ENCODE measurements around the gene EIF3F. TPM values are rescaled to one million over a fixed set of nuclear protein-coding genes. Genes with fewer than 3 reads are reported as not detected.

The EIF3F gene
- total RNA-seq, 1 donor from 2014 or later: 515 TPM

- TF ChIP-seq CTCF (IDR thresholded peaks at IDR 0.05; ENCODE audit: unreplicated experiment): no peak
- Mint-ChIP-seq H3K27me3 (ENCODE audit: unreplicated experiment) (peaks cover 17% of the 10 kb centered on the region), H3K27ac (ENCODE audit: unreplicated experiment) (no peak overlapping the region), H3K4me1 (ENCODE audit: unreplicated experiment) (peaks cover 8% of the 10 kb centered on the region), H3K36me3 (ENCODE audit: low read depth, unreplicated experiment) (peaks cover 5% of the 10 kb centered on the region), H3K9me3 (ENCODE audit: unreplicated experiment) (no peaks in the 10 kb centered on the region), H3K4me3 (ENCODE audit: unreplicated experiment) (no peak overlapping the region)
- DNase-seq (ENCODE audit: low spot score): no peak
Observed at GRCh38 chr11:8015753-8016239, 28.7 kb downstream of the EIF3F start.

GRCh38 chr11:8016440-8016839 lies 29.3 kb downstream of the EIF3F start:
- Mint-ChIP-seq H3K36me3 (ENCODE audit: low read depth, unreplicated experiment) (peaks cover 5% of the 10 kb centered on the region), H3K27me3 (ENCODE audit: unreplicated experiment) (peaks cover 17% of the 10 kb centered on the region), H3K4me1 (ENCODE audit: unreplicated experiment) (peaks cover 8% of the 10 kb centered on the region), H3K27ac (ENCODE audit: unreplicated experiment) (no peak overlapping the region), H3K9me3 (ENCODE audit: unreplicated experiment) (no peaks in the 10 kb centered on the region), H3K4me3 (ENCODE audit: unreplicated experiment) (no peak overlapping the region)
- no peak for DNase-seq (ENCODE audit: low spot score)
- TF ChIP-seq CTCF (IDR thresholded peaks at IDR 0.05; ENCODE audit: unreplicated experiment): no peak

GRCh38 chr11:8017071-8017470 lies 29.9 kb downstream of the EIF3F start:
- Mint-ChIP-seq H3K27ac (ENCODE audit: unreplicated experiment) (peak overlapping the region; percentile 57), H3K36me3 (ENCODE audit: low read depth, unreplicated experiment) (peaks cover 5% of the 10 kb centered on the region), H3K27me3 (ENCODE audit: unreplicated experiment) (peaks cover 17% of the 10 kb centered on the region), H3K4me1 (ENCODE audit: unreplicated experiment) (peaks cover 8% of the 10 kb centered on the region), H3K9me3 (ENCODE audit: unreplicated experiment) (no peaks in the 10 kb centered on the region), H3K4me3 (ENCODE audit: unreplicated experiment) (no peak overlapping the region)
- no peak for DNase-seq (ENCODE audit: low spot score)
- TF ChIP-seq CTCF (IDR thresholded peaks at IDR 0.05; ENCODE audit: unreplicated experiment): no peak

- TF ChIP-seq CTCF (IDR thresholded peaks at IDR 0.05; ENCODE audit: unreplicated experiment): no peak
- H3K27me3 Mint-ChIP-seq (ENCODE audit: unreplicated experiment): peaks cover 15% of the 10 kb centered on the region
- no peaks in the 10 kb centered on the region for H3K9me3 Mint-ChIP-seq (ENCODE audit: unreplicated experiment)
- DNase-seq (ENCODE audit: low spot score): peak; percentile 3
- peak overlapping the region; percentile 77 for H3K27ac Mint-ChIP-seq (ENCODE audit: unreplicated experiment)
- peaks cover 8% of the 10 kb centered on the region for H3K4me1 Mint-ChIP-seq (ENCODE audit: unreplicated experiment)
- H3K4me3 Mint-ChIP-seq (ENCODE audit: unreplicated experiment): no peak overlapping the region
- peaks cover 5% of the 10 kb centered on the region for H3K36me3 Mint-ChIP-seq (ENCODE audit: low read depth, unreplicated experiment)
Observed at GRCh38 chr11:8017894-8018483, 30.9 kb downstream of the EIF3F start.

GRCh38 chr11:8018484-8019313 lies 31.6 kb downstream of the EIF3F start:
- TF ChIP-seq CTCF (IDR thresholded peaks at IDR 0.05; ENCODE audit: unreplicated experiment): no peak
- Mint-ChIP-seq H3K27ac (ENCODE audit: unreplicated experiment) (peak overlapping the region; percentile 77), H3K36me3 (ENCODE audit: low read depth, unreplicated experiment) (peaks cover 5% of the 10 kb centered on the region), H3K4me1 (ENCODE audit: unreplicated experiment) (peaks cover 8% of the 10 kb centered on the region), H3K9me3 (ENCODE audit: unreplicated experiment) (no peaks in the 10 kb centered on the region), H3K27me3 (ENCODE audit: unreplicated experiment) (peaks cover 15% of the 10 kb centered on the region), H3K4me3 (ENCODE audit: unreplicated experiment) (peak overlapping the region; percentile 87)
- peak; percentile 74 for DNase-seq (ENCODE audit: low spot score)
